VCaP (cell line): Measurements from ENCODE around the gene GABRA6.

Experiments used
- H3K27ac ChIP-seq: fragments of 450-650 bp; 2 replicates; pipeline ENCODE4 v1.5.1; 2017
- TF ChIP-seq, protein P1 (sequence below): fragments of 450-650 bp; conservative IDR thresholded peaks from 2 replicates; pipeline ENCODE4 v1.5.1; 2017; ENCODE audit warnings: mild to moderate bottlenecking, moderate library complexity

The GABRA6 gene

DNA sequence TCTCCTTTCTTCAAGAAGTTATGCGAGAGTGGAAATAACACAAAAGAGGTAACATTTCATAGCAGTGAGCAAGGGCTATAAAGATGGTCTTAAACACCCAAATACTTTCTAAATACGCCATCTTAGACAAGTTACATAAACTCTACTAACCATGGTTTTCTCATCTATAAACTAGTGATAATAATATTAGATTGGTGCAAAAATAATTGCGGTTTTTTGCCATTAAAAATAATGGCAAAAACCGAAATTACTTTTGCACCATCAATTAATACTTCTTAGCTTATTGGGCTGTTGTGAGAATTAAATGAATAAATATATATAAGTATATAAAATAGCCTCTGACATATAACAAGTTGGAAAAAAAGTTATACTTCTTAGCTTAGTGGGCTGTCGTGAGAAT, 23.7 kb downstream of the GABRA6 start:
- H3K27ac ChIP-seq, result no peak overlapping the region
- TF ChIP-seq, protein P1, sequence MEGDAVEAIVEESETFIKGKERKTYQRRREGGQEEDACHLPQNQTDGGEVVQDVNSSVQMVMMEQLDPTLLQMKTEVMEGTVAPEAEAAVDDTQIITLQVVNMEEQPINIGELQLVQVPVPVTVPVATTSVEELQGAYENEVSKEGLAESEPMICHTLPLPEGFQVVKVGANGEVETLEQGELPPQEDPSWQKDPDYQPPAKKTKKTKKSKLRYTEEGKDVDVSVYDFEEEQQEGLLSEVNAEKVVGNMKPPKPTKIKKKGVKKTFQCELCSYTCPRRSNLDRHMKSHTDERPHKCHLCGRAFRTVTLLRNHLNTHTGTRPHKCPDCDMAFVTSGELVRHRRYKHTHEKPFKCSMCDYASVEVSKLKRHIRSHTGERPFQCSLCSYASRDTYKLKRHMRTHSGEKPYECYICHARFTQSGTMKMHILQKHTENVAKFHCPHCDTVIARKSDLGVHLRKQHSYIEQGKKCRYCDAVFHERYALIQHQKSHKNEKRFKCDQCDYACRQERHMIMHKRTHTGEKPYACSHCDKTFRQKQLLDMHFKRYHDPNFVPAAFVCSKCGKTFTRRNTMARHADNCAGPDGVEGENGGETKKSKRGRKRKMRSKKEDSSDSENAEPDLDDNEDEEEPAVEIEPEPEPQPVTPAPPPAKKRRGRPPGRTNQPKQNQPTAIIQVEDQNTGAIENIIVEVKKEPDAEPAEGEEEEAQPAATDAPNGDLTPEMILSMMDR, result no peak

DNA sequence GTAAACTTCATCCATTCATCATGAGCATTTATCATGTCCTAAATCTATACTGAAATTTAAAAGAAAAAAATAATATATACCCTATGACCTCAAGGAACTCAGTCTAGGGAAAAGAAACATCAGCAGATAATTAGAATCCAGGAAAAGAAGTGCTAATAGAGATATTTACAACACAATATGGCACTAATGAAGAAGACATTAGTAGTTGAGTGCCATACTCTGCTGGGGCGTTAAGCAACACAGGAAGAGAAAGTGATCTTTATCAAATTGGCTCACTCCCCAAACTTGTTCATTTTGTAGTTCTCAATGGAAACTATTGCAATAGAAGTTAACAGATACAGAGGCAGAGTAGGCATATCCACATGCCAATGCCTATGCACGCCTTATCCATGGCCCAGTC, 27.5 kb downstream of the GABRA6 start:
- no peak overlapping the region for H3K27ac ChIP-seq
- TF ChIP-seq, protein P1, result no peak

DNA sequence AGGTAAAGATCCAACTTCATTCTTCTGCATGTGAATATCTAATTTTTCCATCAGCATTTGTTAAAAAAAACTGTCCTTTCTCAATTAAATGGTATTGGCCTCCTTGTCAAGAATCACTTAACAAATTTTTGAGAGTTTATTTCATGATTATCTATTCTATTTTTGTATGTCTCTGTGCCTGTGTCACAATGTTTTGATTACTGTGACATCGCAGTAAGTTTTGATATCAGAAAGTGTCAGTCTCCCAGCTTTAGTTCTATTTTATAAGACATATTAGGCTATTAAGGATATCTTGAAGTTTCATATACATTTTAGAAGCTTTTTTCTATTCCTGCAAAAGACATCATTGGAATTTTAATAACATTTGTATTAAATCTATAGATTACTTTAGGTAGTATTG, 33.6 kb downstream of the GABRA6 start:
- TF ChIP-seq, protein P1, result no peak
- no peak overlapping the region for H3K27ac ChIP-seq

DNA sequence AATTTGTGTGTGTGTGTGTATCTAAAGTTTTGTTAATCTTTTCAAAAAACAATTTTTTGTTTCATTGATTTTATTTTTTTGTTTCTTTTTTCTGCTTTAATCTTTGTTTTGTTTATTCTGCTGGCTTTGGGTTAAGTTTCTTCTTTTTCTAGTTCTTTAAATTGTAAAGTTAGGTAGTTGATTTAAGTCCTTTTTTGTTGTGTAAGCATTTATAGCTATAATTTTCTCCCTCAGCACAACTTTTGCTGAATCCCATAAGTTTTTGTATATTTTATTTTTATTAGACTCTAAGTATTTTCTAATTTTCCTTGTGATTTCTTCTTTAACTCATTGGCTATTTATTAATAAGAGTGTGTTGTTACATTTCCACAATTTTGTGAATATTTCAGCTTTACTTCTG, 34.9 kb downstream of the GABRA6 start:
- TF ChIP-seq, protein P1, result no peak
- no peak overlapping the region for H3K27ac ChIP-seq

DNA sequence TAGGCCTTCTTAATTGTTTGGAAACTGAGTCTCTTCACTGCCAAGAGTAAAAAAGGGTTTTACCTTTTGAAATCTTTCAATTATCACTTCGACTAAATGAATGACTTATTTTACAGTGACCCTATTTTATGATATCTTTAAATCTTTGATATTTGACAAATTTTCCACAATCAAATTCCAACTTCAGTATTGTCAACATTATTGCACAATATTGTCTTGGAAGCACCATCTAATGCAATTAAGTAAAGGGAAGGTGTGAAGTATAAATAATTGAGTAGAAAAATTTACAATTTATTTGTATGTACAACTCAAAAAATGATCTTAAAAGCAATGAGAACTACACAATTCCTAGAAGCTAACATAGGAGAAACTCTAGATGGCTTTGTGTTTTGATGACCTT, 49.2 kb downstream of the GABRA6 start:
- no peak overlapping the region for H3K27ac ChIP-seq
- TF ChIP-seq, protein P1, result no peak

DNA sequence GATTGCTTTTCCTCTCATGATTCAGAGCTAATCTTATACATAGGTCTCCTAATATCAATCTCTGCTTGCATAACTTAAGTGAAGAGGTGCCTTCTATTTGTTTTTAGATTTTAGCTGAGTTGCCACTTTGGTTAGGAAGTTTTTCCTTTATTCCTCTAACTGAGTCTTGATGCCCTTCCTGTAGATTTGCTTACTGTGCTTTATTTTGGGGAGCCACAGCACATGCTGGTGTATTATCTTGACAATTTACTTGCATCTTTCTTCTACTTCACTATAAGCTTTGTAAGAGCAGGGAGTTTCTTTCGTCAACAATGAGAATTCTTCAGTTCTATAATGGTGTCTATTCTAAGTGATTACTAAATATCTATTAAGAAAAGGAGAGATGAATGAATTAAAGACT, 54.9 kb downstream of the GABRA6 start:
- TF ChIP-seq, protein P1, result no peak
- H3K27ac ChIP-seq, result no peak overlapping the region

DNA sequence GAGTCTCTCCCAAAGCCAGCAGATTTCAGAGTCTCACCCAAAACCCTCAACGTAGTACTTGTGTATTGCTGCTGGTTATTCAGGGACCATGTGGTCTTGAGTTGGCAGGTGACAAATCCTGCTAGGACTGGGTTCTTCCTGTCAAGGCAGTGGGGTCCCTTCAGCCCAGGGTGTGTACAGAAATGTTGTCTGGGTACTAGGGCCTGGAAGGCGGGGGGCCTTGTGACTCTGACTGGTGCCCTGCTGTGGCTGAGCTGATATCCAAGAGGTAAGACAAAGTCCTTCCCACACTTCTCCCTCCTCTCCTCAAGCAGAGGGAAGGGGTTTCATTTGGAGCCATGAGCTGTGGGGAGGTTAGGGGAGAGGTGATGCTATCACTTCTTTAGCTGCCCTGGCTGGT, 58.8 kb downstream of the GABRA6 start:
- H3K27ac ChIP-seq, result no peak overlapping the region
- TF ChIP-seq, protein P1, result no peak

DNA sequence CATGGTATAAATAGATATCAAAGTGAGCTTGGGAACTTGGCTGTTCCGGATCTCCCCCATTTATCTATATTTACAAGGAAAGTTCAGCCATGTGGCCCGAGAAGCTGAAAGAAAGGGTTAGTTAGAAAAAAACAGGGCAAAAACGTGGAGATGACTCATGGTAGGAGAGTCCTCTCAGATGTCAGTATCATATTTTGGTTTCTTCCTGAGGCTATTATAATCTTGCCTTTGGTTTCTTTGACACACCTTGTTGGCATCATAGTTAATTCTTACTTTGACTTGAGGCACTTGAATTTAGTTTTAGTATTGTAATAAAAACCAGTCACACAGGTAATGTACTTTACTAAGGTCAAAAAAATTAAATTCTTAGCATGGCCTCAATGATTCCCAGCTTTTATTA, 59.9 kb downstream of the GABRA6 start:
- H3K27ac ChIP-seq, result no peak overlapping the region
- TF ChIP-seq, protein P1, result no peak
